Uterus (tissue), 4 donors: Measurements from ENCODE around the gene ASTN2. TPM values are rescaled to one million over a fixed set of nuclear protein-coding genes. Genes with fewer than 3 reads are reported as not detected.
A peak's percentile ranks its signal among the peaks of the same experiment; 100 is the strongest.

Experiments
- DNase-seq, 2 donors: peaks; one replicate each; pipeline ENCODE4 v3.0.0-alpha.2; 2019 to 2020
- H3K27ac ChIP-seq, 2 donors: fragments of 200-600 bp; sonication (generic); 1 replicate in 1 of 2; 2 replicates in 1 of 2; pipeline ENCODE4 v1.5.1; 2016 to 2018
- H3K27me3 ChIP-seq, 2 donors: fragments of 200-600 bp; sonication (generic); one replicate each; pipeline ENCODE4 v1.5.1; 2018 to 2019; ENCODE audit warnings: control low read depth in 1 of 2
- H3K36me3 ChIP-seq, 2 donors: fragments of 200-600 bp; sonication (generic); one replicate each; pipeline ENCODE4 v1.5.1; 2019; ENCODE audit warnings: control low read depth in 1 of 2
- H3K4me1 ChIP-seq, 2 donors: fragments of 200-600 bp; sonication (generic); one replicate each; pipeline ENCODE4 v1.5.1; 2018 to 2019; ENCODE audit warnings: control low read depth in 1 of 2
- H3K4me3 ChIP-seq, 2 donors: fragments of 200-600 bp; sonication (generic); 1 replicate in 1 of 2; 2 replicates in 1 of 2; pipeline ENCODE4 v1.5.1; 2018 to 2019; ENCODE audit warnings: mild to moderate bottlenecking in 1 of 2
- H3K9me3 ChIP-seq, 2 donors: fragments of 200-600 bp; sonication (generic); one replicate each; pipeline ENCODE4 v1.5.1; 2019; ENCODE audit warnings: control low read depth in 1 of 2
- POLR2A ChIP-seq, 2 donors: fragments of 450-650 bp; IDR thresholded peaks; one replicate each; pipeline ENCODE4 v1.6.1; 2016; ENCODE audit warnings: antibody characterized with exemption in 2 of 2, mild to moderate bottlenecking in 1 of 2, moderate library complexity in 1 of 2
- intact Hi-C: fragments of 100-400 bp; cut with DNase I; formaldehyde crosslinking; loops from one replicate; pipeline ENCODE4 v1.15.1; 2023; ENCODE audit warnings: low total_unique reads
- total RNA-seq, 4 donors: library from RNA; depleted of rRNA in 3 of 4; stranded (reverse); fragments of >200 nt in 3 of 4; gene quantifications; one replicate each; pipeline versions ENCODE4 v1.1.0 to v1.2.4, GENCODE V29; 2014 to 2023
- TF ChIP-seq, protein P1 (sequence below), 4 experiments: fragments of 200-600 bp in 2 of 4; fragments of 450-650 bp in 2 of 4; sonication (generic) in 2 of 4; IDR thresholded peaks; one replicate each; pipeline ENCODE4 v1.5.1; 2016 to 2019; ENCODE audit warnings: antibody characterized with exemption in 4 of 4, mild to moderate bottlenecking in 2 of 4, moderate library complexity in 1 of 4
- donor health status: DM: yes; HTN: yes; CAD: no.

The ASTN2 gene
- total RNA-seq, 4 donors from 2014 or later = 1.8 to 8.6 (median 6.7) TPM

- H3K27ac ChIP-seq = no peak overlapping the region
- no peaks in the 10 kb centered on the region for H3K4me1 ChIP-seq
- TF ChIP-seq, protein P1, sequence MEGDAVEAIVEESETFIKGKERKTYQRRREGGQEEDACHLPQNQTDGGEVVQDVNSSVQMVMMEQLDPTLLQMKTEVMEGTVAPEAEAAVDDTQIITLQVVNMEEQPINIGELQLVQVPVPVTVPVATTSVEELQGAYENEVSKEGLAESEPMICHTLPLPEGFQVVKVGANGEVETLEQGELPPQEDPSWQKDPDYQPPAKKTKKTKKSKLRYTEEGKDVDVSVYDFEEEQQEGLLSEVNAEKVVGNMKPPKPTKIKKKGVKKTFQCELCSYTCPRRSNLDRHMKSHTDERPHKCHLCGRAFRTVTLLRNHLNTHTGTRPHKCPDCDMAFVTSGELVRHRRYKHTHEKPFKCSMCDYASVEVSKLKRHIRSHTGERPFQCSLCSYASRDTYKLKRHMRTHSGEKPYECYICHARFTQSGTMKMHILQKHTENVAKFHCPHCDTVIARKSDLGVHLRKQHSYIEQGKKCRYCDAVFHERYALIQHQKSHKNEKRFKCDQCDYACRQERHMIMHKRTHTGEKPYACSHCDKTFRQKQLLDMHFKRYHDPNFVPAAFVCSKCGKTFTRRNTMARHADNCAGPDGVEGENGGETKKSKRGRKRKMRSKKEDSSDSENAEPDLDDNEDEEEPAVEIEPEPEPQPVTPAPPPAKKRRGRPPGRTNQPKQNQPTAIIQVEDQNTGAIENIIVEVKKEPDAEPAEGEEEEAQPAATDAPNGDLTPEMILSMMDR (IDR thresholded peaks at IDR 0.05) = no peak
- TF ChIP-seq POLR2A (IDR thresholded peaks at IDR 0.05) = no peak
- intact Hi-C loops = no loop called here
- no peaks in the 10 kb centered on the region for H3K27me3 ChIP-seq
- DNase-seq = no peak
- H3K9me3 ChIP-seq = no peaks in the 10 kb centered on the region
- H3K36me3 ChIP-seq = no peaks in the 10 kb centered on the region
- no peak overlapping the region for H3K4me3 ChIP-seq
These were observed 786.1 kb downstream of the ASTN2 start for GRCh38 chr9:116628716-116629115.

DNA sequence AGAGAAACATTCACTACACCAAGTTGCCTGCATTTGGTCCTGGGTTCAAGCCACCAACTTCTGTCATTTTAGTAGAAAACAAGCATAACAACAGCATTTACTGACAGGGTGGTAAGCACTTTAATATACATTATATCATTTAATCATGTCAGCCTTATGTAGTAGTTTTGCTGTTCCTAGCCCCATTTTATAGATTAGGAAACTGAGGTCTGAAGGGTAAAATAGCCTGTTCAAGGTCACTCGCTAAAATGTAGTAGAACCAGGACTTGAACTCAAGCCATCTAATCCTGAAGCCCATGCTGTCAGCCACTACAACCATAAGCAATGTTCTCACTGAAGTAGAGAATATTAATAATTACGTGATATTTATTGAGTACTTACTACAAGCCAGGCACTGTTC, 787.4 kb downstream of the ASTN2 start:
- no peaks in the 10 kb centered on the region for H3K36me3 ChIP-seq
- TF ChIP-seq, protein P1 (IDR thresholded peaks at IDR 0.05) = no peak
- no peak for TF ChIP-seq POLR2A (IDR thresholded peaks at IDR 0.05)
- intact Hi-C loops = no loop called here
- H3K4me3 ChIP-seq = no peak overlapping the region
- no peaks in the 10 kb centered on the region for H3K9me3 ChIP-seq
- H3K27ac ChIP-seq = no peak overlapping the region
- no peak for DNase-seq
- no peaks in the 10 kb centered on the region for H3K4me1 ChIP-seq
- no peaks in the 10 kb centered on the region for H3K27me3 ChIP-seq

DNA sequence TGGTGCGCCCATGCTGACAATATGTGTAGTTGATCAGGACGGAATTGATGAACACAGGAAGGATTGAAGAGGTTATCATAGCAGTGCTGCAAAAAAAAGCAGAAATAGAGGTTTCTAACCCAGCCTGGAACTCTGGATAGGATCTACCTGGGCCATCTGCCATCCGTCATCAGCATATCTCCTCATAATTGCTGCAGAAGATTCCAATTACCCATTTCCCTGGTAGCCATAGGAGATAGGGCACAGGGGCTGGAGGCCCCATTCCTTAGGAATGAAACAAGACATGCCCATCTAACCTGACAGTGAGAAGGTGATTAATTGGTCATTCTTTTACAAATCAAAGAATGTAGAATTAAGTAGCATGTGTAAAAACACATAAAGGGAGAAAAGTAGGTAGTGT, 788.1 kb downstream of the ASTN2 start:
- Histone ChIP-seq H3K27ac (no peak overlapping the region), H3K27me3 (no peaks in the 10 kb centered on the region), H3K36me3 (no peaks in the 10 kb centered on the region), H3K4me1 (no peaks in the 10 kb centered on the region), H3K4me3 (no peak overlapping the region), H3K9me3 (no peaks in the 10 kb centered on the region)
- no peak for DNase-seq
- TF ChIP-seq, protein P1 (IDR thresholded peaks at IDR 0.05) = no peak
- no peak for TF ChIP-seq POLR2A (IDR thresholded peaks at IDR 0.05)
- intact Hi-C loops = no loop called here

GRCh38 chr9:116623715-116624114, 791.1 kb downstream of the ASTN2 start:
- Histone ChIP-seq H3K4me3 (no peak overlapping the region), H3K36me3 (no peaks in the 10 kb centered on the region), H3K4me1 (no peaks in the 10 kb centered on the region), H3K9me3 (no peaks in the 10 kb centered on the region), H3K27ac (peak overlapping the region; percentile 33 to 73), H3K27me3 (no peaks in the 10 kb centered on the region)
- DNase-seq = no peak
- intact Hi-C loops = no loop called here
- TF ChIP-seq, protein P1 (IDR thresholded peaks at IDR 0.05) = no peak
- no peak for TF ChIP-seq POLR2A (IDR thresholded peaks at IDR 0.05)

GRCh38 chr9:116617389-116617788, 797.5 kb downstream of the ASTN2 start:
- DNase-seq = no peak
- Histone ChIP-seq H3K4me1 (no peaks in the 10 kb centered on the region), H3K27me3 (no peaks in the 10 kb centered on the region), H3K4me3 (no peak overlapping the region), H3K9me3 (no peaks in the 10 kb centered on the region), H3K36me3 (no peaks in the 10 kb centered on the region), H3K27ac (no peak overlapping the region)
- no peak for TF ChIP-seq POLR2A (IDR thresholded peaks at IDR 0.05)
- TF ChIP-seq, protein P1 (IDR thresholded peaks at IDR 0.05) = no peak
- intact Hi-C loops = no loop called here
